Mucosa of descending colon (tissue), 3 donors: Measurements from ENCODE around the gene HSPA2. TPM values are rescaled to one million over a fixed set of nuclear protein-coding genes. Genes with fewer than 3 reads are reported as not detected.

ENCODE experiments used
- ATAC-seq: fragments of 200-7000 bp; cut with Tn5 transposase; one replicate; pipeline ENCODE4 v1.9.1; 2020; ENCODE audit warnings: mild to moderate bottlenecking, moderate library complexity
- DNase-seq, 3 donors: peaks; one replicate each; pipeline ENCODE4 v3.0.0-alpha.2; 2020
- H3K36me3 ChIP-seq: fragments of 200-600 bp; one replicate; pipeline ENCODE4 v1.8.0; 2021; ENCODE audit warnings: low read depth, mild to moderate bottlenecking
- H3K4me1 ChIP-seq: fragments of 200-600 bp; one replicate; pipeline ENCODE4 v1.8.0; 2021; ENCODE audit warnings: low read depth, mild to moderate bottlenecking
- H3K4me3 ChIP-seq: fragments of 200-600 bp; one replicate; pipeline ENCODE4 v1.8.0; 2021; ENCODE audit warnings: mild to moderate bottlenecking
- H3K9me3 ChIP-seq: fragments of 200-600 bp; one replicate; pipeline ENCODE4 v1.8.0; 2021; ENCODE audit warnings: mild to moderate bottlenecking
- intact Hi-C, 2 donors: fragments of 100-400 bp; cut with DNase I in 1 of 2; cut with micrococcal nuclease in 1 of 2; formaldehyde crosslinking; loops; one replicate each; pipeline versions ENCODE4 v1.11.0 to v1.11.1; 2022; cut with DNase I, micrococcal nuclease
- long read RNA-seq, 2 donors: library from polyadenylated mRNA; unstranded; transcript quantifications; one replicate each; pipeline ENCODE4 v2.0.0, GENCODE V29; 2019 to 2021
- total RNA-seq, 3 donors: library from RNA; stranded (reverse); fragmentation: NEBNext Ultra II Directional in 2 of 3; extraction: Animal tissue kit (Norgen Biotek cat#: 25700) in 2 of 3; gene quantifications; one replicate each; pipeline versions ENCODE4 v1.2.1 to v1.2.4, GENCODE V29; 2021 to 2023
- TF ChIP-seq, protein P1 (sequence below): fragments of 200-600 bp; IDR thresholded peaks from one replicate; pipeline ENCODE4 v1.8.0; 2022; ENCODE audit warnings: antibody characterized with exemption, mild to moderate bottlenecking
- donor health status: DM: no; HTN: no; CAD: no; lungs with moderate emphysema.
- donor health status: DM: no; HTN: no; CAD: no.
- donor health status: DM: no; HTN: yes; CAD: no.

Gene HSPA2
- total RNA-seq = 10 to 100 TPM; 28.3 to 99.5 (median 58.2) TPM
- long read RNA-seq, donor 1, transcript HSPA2-201 (1 exons, 2,767 nt) = major isoform, 351 of 352 reads
- long read RNA-seq, donor 1, partial matches to known transcripts = 0 of 352 reads
- long read RNA-seq, donor 1, other reads (novel, unspliced or antisense) = 1 of 352 reads
- long read RNA-seq, donor 2, transcript HSPA2-201 (1 exons, 2,767 nt) = major isoform, 68 of 68 reads
- long read RNA-seq, donor 2, partial matches to known transcripts = 0 of 68 reads
- long read RNA-seq, donor 2, other reads (novel, unspliced or antisense) = 0 of 68 reads

DNA sequence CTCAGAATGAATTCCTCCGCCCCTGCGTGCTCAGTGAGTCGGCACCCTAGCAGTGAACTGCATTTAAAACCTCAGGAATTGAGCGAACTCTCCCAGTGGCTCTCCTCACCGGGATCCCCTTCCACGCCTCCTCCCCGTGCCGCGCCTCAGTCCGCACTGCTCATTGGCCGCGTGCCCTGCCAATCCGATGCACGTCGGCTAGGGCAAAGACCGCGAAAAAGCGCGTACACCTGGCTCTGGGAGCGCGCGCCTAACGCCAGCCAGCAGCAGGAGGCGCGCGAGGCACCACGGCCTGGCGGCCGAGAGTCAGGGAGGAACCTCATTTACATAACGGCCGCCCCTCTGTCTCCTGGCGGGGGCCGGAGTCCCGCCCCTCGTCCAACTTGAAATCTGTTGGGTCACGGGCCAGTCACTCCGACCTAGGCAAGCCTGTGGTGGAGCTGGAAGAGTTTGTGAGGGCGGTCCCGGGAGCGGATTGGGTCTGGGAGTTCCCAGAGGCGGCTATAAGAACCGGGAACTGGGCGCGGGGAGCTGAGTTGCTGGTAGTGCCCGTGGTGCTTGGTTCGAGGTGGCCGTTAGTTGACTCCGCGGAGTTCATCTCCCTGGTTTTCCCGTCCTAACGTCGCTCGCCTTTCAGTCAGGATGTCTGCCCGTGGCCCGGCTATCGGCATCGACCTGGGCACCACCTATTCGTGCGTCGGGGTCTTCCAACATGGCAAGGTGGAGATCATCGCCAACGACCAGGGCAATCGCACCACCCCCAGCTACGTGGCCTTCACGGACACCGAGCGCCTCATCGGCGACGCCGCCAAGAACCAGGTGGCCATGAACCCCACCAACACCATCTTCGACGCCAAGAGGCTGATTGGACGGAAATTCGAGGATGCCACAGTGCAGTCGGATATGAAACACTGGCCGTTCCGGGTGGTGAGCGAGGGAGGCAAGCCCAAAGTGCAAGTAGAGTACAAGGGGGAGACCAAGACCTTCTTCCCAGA lies at the start of gene HSPA2:
TSS of gene HSPA2 (plus strand) at position 534 of the 995 bp plus-strand sequence. CDS start at position 643, 109 bp downstream.
- TF ChIP-seq, protein P1, sequence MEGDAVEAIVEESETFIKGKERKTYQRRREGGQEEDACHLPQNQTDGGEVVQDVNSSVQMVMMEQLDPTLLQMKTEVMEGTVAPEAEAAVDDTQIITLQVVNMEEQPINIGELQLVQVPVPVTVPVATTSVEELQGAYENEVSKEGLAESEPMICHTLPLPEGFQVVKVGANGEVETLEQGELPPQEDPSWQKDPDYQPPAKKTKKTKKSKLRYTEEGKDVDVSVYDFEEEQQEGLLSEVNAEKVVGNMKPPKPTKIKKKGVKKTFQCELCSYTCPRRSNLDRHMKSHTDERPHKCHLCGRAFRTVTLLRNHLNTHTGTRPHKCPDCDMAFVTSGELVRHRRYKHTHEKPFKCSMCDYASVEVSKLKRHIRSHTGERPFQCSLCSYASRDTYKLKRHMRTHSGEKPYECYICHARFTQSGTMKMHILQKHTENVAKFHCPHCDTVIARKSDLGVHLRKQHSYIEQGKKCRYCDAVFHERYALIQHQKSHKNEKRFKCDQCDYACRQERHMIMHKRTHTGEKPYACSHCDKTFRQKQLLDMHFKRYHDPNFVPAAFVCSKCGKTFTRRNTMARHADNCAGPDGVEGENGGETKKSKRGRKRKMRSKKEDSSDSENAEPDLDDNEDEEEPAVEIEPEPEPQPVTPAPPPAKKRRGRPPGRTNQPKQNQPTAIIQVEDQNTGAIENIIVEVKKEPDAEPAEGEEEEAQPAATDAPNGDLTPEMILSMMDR = peak; percentile 85
- intact Hi-C loops = loop anchor here (5.0 to 10.0 kb wide), 2 partner anchors 94 to 97 kb away; no protein-coding TSS in a partner anchor

DNA sequence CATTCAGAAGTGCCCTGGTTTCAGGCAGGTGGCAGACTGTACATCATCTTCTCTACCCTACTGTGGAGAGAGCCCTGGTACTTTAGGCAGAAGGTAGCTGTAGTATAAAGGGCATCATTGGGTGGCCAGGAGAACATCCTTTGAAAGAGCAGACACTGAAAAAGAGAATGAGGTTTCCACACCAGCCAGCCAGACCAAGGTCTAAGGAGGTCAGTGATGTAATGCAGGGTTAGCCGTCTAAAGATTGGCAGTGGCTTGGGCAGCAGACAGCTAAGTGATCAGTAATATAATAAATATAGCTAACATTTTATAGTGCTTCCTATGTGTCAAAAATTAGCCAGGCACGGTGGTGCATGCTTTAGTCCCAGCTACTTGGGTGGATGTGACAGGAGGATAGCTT lies 48.9 kb upstream of the HSPA2 start:
- H3K4me3 ChIP-seq = no peak overlapping the region
- intact Hi-C loops = no loop called here
- TF ChIP-seq, protein P1 = no peak
- DNase-seq = no peak
- ATAC-seq = no peak
- no peaks in the 10 kb centered on the region for H3K36me3 ChIP-seq
- peaks cover 3% of the 10 kb centered on the region for H3K4me1 ChIP-seq
- H3K9me3 ChIP-seq = no peaks in the 10 kb centered on the region

More for the DNA sequence above, at the start of gene HSPA2:
- Histone ChIP-seq H3K9me3 (peaks cover 3% of the 10 kb centered on the region), H3K4me3 (peak within 1 kb of the TSS; percentile 23), H3K36me3 (peaks cover 3% of the 10 kb centered on the region), H3K4me1 (no peaks in the 10 kb centered on the region)
- DNase-seq (peak; percentile 98 to 100 (median 99)), ATAC-seq (peak; percentile 95)

DNA sequence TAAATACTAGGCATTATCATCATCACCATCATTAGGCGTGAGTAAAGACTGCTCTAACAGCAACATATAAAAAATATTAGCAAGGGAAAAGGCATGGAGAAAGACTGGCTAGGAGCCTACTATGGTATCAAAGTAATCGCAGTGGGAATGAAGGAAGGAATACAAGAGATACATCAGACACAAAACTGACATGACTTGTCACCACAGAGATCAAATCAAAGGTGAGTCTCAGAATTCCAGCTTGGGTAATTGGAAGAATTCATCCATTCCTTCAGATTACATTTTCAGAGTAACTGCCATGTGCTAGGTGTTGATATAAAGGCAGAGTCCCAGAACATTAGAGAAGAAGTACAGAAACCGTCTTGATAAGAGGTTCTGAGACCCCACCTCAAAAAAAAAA lies 47.1 kb upstream of the HSPA2 start:
- no peak for DNase-seq
- Histone ChIP-seq H3K36me3 (no peaks in the 10 kb centered on the region), H3K4me1 (peaks cover 3% of the 10 kb centered on the region), H3K4me3 (no peak overlapping the region), H3K9me3 (no peaks in the 10 kb centered on the region)
- ATAC-seq = no peak
- TF ChIP-seq, protein P1 = no peak
- intact Hi-C loops = no loop called here

DNA sequence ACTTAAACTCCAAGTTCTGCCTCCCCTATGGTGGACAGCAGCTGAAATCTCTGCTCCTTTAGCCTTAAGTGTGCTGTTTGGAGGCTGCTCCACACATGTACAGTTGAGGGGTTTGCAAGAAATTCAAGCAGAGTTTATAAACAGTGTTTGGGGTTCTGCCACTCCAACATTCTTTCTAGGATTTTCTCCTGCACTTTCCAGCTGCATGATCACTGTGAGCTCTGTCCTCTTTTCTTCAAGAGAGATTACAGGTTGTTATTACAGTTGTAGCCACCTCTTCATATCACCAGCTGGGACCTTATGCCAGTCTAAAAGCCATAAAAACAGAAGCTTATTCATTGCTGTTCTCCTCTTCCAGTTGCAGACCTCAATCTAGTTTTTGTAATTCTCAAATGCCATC lies 45.3 kb upstream of the HSPA2 start:
- ATAC-seq (no peak), DNase-seq (no peak)
- peaks cover 6% of the 10 kb centered on the region for H3K4me1 ChIP-seq
- intact Hi-C loops = no loop called here
- no peak overlapping the region for H3K4me3 ChIP-seq
- no peaks in the 10 kb centered on the region for H3K36me3 ChIP-seq
- H3K9me3 ChIP-seq = no peaks in the 10 kb centered on the region
- TF ChIP-seq, protein P1 = no peak

DNA sequence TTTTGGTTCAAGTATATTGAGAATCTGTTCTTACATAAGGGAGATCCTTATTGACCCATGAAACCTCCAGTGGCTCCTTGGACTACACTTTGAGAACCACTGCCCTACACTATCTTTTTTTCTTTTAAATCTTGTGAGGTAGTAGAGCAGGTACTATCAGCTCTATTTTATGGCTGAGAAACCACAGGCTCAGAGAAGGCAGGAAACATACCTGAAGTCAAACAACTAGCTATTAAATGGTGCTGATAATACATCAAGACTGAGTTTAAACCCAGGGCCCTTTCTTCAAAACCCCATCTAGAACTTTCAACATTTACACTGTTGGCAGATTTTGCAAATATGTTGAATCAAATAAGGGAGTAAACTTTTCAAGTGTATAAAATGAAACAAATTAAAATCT lies 43.8 kb upstream of the HSPA2 start:
- intact Hi-C loops = no loop called here
- TF ChIP-seq, protein P1 = no peak
- ATAC-seq (no peak), DNase-seq (no peak)
- Histone ChIP-seq H3K4me3 (no peak overlapping the region), H3K9me3 (no peaks in the 10 kb centered on the region), H3K36me3 (no peaks in the 10 kb centered on the region), H3K4me1 (peaks cover 21% of the 10 kb centered on the region)
